ENCODE measurements around the gene BATF2.

The BATF2 gene

GRCh38 chr11:64999478-64999877 lies 2.7 kb upstream of the BATF2 start:
- Mint-ChIP-seq H3K4me1 (peaks cover 24% of the 10 kb centered on the region), H3K27ac (no peak overlapping the region), H3K9me3 (no peaks in the 10 kb centered on the region), H3K4me3 (no peak overlapping the region), H3K36me3 (ENCODE audit: low read depth) (no peaks in the 10 kb centered on the region), H3K27me3 (ENCODE audit: low read depth, poor library complexity) (peaks cover 8% of the 10 kb centered on the region)
- no peak for DNase-seq
- TF ChIP-seq, protein P1, sequence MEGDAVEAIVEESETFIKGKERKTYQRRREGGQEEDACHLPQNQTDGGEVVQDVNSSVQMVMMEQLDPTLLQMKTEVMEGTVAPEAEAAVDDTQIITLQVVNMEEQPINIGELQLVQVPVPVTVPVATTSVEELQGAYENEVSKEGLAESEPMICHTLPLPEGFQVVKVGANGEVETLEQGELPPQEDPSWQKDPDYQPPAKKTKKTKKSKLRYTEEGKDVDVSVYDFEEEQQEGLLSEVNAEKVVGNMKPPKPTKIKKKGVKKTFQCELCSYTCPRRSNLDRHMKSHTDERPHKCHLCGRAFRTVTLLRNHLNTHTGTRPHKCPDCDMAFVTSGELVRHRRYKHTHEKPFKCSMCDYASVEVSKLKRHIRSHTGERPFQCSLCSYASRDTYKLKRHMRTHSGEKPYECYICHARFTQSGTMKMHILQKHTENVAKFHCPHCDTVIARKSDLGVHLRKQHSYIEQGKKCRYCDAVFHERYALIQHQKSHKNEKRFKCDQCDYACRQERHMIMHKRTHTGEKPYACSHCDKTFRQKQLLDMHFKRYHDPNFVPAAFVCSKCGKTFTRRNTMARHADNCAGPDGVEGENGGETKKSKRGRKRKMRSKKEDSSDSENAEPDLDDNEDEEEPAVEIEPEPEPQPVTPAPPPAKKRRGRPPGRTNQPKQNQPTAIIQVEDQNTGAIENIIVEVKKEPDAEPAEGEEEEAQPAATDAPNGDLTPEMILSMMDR (IDR thresholded peaks at IDR 0.05) = no peak

DNA sequence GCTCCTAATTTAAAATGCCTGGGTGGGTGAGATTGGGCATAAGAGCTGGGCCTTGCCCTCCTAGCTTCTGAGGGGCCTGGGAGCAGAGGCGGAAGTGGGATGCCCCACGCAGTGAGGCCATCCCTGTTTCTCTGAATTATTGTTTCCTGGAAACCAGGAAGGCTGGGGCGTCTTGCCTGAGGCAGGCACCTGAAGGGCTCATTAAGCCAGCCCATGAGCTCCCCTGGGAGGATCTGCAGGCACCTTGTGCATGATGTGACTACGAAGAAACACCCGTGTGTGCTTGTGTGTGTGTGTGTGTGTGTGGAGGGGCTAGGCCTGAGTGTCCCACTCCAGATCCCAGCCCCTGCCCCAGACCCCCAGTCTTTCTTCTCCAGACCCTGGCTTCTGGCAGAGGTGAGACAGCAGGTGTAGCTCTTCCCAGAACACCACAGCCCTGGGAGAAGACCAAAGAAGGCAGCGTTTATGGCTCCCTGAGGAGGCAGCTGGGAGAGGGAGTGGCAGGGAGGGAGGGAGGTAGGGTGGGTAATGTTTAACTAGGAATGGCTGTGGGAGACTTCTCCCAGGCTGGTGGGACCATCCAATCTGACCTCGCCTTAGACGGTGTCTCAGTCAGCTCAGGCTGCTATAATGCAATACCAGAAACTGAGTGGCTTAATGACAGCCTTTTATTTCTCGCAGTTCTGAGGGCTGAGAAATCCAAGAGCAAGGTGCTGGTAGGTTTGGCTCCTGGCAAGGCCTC lies 2.1 kb upstream of the BATF2 start:
- H3K27ac Mint-ChIP-seq = no peak overlapping the region
- H3K27me3 Mint-ChIP-seq (ENCODE audit: low read depth, poor library complexity) = peaks cover 12% of the 10 kb centered on the region
- no peak overlapping the region for H3K4me3 Mint-ChIP-seq
- no peaks in the 10 kb centered on the region for H3K9me3 Mint-ChIP-seq
- TF ChIP-seq, protein P1 (IDR thresholded peaks at IDR 0.05) = no peak
- no peaks in the 10 kb centered on the region for H3K36me3 Mint-ChIP-seq (ENCODE audit: low read depth)
- DNase-seq = no peak
- H3K4me1 Mint-ChIP-seq = peaks cover 24% of the 10 kb centered on the region

GRCh38 chr11:64998141-64998540 lies 1.4 kb upstream of the BATF2 start:
- no peaks in the 10 kb centered on the region for H3K36me3 Mint-ChIP-seq (ENCODE audit: low read depth)

GRCh38 chr11:64996327-64996709 lies 453 bp downstream of the BATF2 start:
- Mint-ChIP-seq H3K27ac (peak overlapping the region; percentile 78), H3K4me3 (peak overlapping the region; percentile 47), H3K9me3 (no peaks in the 10 kb centered on the region), H3K27me3 (ENCODE audit: low read depth, poor library complexity) (peaks cover 12% of the 10 kb centered on the region), H3K36me3 (ENCODE audit: low read depth) (no peaks in the 10 kb centered on the region), H3K4me1 (peaks cover 33% of the 10 kb centered on the region)
- no peak for DNase-seq
- TF ChIP-seq, protein P1 (IDR thresholded peaks at IDR 0.05) = no peak

More at GRCh38 chr11:64998141-64998540, 1.4 kb upstream of the BATF2 start:
- TF ChIP-seq, protein P1 (IDR thresholded peaks at IDR 0.05) = no peak
- H3K4me3 Mint-ChIP-seq = no peak overlapping the region
- no peak overlapping the region for H3K27ac Mint-ChIP-seq
- H3K9me3 Mint-ChIP-seq = no peaks in the 10 kb centered on the region
- H3K4me1 Mint-ChIP-seq = peaks cover 24% of the 10 kb centered on the region
- no peak for DNase-seq
- peaks cover 14% of the 10 kb centered on the region for H3K27me3 Mint-ChIP-seq (ENCODE audit: low read depth, poor library complexity)

DNA sequence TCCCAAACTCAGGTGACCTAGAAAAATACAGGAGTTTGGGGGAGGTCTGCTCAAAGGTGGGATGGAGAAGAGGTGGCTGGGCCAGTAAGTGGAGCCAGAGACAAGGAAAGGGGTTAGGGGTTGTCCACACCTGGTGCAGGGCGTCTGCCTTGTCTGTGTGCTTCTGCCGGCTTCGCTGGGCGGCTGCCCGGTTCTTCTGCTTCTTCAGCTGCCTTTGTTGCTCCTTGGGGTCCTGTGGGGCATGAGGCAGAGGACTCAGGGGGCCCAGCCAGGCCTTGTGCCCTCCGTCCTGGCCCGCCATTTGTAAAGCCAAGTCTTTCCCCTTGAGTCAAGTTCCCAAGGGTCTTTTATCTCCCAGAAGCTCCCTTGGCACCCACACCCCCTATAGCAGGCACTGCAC lies 2.5 kb downstream of the BATF2 start:
- Mint-ChIP-seq H3K27me3 (ENCODE audit: low read depth, poor library complexity) (peaks cover 19% of the 10 kb centered on the region), H3K9me3 (no peaks in the 10 kb centered on the region), H3K36me3 (ENCODE audit: low read depth) (no peaks in the 10 kb centered on the region), H3K27ac (no peak overlapping the region), H3K4me3 (no peak overlapping the region), H3K4me1 (peaks cover 51% of the 10 kb centered on the region)
- DNase-seq = no peak
- TF ChIP-seq, protein P1 (IDR thresholded peaks at IDR 0.05) = no peak

Data from nephron progenitor cell (in vitro differentiated cells).